HG03457 (cell line): Measurements from ENCODE around the gene BCL11B.

Source experiments
- ATAC-seq: cut with Tn5 transposase; IDR thresholded peaks from one replicate; pipeline ENCODE4 v1.9.1; 2021; ENCODE audit warnings: moderate number of reproducible peaks; ENCODE audit not compliant: unreplicated experiment

The BCL11B gene

GRCh38 chr14:99256483-99256874 lies 15.5 kb downstream of the BCL11B start:
- ATAC-seq: no peak

GRCh38 chr14:99255621-99256482 lies 16.1 kb downstream of the BCL11B start:
- ATAC-seq: no peak

DNA sequence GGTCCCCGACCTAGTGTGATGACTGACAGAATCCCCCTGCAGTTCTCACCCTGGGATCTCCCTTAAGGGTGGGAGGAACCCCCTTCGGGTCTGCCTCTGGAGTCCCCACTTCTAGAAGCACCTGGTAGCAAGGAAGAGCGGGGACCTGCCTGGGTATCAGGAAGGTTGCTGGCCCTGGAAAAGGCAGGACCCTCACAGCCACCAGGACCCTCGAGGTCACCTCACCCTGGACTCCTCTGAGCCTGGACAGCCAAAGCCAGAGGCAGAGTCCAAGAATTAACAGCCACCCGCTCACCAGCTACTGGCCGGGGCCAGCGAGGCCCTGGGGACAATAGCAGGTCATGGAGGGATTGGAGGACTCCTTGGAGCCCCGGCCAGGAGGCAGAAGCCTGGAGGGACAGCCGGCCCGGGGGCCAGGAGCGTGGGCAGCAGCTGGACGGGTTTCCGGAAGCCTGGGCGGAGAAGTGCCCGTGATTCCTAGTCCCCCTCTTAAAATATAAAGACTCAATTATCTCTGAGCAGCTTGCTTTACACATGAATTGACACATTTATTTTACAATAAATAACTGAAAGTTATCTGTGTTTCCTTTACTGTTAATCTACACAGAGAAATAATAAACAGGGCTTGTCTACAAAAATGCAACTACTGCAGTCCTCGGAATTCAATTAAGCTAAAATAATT lies 17.5 kb downstream of the BCL11B start:
- no peak for ATAC-seq

DNA sequence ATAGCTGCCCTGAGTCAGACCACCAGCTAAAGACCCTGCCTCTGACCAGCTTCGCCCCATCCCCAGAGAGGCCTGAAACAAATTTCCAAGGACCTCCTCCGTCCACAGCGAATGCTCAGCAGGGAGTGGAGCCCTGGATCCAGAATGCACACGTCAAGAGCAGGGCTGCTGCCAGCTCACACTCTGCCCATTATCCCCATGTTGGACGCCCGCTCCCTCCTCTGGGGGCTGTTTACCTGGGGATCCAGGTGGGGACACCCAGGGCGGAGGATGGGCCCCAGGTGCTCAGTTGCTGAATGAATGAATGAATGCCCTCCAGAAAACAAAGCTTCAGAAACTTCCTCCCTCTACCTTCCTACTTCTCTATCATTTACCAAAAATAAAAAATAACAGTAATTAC lies 18.1 kb downstream of the BCL11B start:
- ATAC-seq: no peak

DNA sequence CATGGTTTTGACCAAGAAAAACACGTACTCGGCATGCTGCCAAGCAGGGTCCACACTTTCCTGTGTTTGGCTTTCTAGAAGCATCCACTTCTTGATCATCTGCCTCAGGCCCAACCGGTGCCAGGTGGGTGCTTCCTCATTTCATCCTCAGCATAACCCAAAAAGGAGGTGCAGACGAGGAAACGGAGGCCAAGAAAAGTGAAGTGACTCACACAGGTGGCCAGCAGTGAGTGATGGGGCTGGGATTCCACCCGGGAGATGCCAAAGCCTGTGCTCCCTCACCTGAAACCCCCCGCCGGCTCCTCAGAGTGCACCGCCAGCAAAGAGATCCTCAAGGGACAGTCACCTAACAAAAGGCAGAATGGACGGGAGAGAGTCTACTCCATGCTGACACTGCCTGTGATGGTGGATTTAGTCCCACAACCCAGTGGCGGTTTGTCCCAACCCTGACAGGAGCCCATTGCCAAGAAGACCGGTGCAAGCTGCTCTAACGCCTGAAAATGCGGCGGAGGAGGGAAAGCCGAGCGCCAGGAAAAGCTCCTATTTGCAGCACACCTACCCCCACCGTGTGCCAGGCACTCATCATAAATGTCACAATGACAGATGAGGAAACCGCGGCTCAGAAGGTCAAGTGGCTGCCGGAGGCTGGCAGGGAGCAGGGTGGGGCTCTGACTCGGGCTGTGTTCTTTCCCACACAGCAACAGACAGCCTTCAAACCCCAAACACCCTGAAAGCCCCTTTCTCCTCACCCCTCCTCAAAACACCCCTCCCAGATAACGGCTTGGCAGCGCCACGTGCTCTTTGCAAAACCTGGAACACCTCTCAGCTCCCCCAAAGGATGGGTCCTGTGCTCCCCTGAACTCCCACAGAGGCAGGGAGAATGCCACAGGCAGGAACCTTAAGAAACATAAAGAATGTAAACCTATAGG lies 18.8 kb downstream of the BCL11B start:
- no peak for ATAC-seq

DNA sequence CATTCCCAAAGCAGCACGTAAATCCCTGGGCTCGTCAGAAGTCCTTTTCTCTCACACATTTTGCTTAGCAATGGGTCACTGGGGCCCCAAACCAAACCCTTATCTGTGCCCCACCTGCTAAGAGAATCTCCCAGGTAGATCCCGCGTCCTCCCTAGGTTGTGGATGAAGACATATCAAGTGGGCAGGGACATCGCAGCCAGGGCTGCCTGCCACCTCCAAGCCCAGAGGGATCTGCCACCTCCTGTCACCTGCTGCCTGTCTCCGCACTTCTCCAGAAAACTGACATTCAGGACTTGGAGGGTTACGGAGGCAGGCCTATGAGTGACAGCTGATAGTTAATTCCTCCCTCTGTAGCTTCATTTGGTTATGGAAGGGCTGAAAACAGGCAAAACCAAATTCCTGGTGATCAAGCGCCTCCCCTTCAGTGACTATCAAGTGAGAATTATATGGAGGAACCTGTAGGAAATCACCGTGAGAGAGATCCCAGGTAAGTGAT lies 19.5 kb downstream of the BCL11B start:
- ATAC-seq: no peak

DNA sequence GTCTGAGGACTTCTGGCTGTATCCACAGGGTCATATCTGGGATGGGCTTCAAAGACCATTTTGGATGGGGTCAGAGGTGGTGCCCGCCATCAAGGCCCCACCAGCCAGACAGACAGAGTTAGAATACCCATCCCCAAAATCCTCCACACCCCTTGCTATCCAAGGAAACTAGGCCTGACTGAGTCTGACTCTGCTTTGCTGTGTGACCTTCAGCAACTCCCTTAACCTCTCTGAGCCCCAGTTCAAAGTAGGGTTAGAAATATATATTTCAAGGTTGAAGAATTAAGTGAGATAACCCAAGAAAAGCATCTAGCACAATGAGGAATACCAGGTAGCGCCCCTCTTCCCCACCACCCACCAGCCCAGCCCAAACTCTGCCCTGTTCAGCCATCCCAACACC lies 20.3 kb downstream of the BCL11B start:
- no peak for ATAC-seq

DNA sequence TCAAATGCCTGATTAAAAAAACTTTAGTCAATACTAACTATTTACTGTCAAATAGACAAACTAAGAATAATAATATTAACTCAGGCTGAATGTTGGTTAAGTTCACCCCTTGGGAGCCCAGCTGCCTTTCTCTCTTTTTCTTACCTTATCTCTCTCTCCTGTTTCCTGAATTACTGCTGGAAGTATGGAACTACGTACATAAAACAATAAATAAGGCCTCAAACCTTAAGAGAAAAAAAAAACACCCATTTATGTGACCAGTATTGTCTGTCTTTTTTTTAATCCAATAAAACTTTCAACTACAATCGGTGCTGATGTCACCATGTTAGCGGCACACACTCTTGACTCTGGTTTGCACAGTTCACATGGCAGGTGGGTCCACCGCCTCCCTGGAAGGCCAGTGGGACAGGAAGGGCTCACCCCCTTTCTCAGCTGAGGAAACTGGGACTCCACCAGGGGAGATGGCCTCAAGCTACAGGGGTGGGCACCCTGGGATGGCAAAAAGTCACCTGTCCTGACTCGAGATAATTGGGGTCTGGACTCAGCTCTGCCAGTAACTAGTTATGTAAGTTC lies 21.3 kb downstream of the BCL11B start:
- ATAC-seq: no peak

GRCh38 chr14:99249389-99249788 lies 22.6 kb downstream of the BCL11B start:
- ATAC-seq: no peak

GRCh38 chr14:99248761-99249171 lies 23.2 kb downstream of the BCL11B start:
- no peak for ATAC-seq

GRCh38 chr14:99247772-99248171 lies 24.2 kb downstream of the BCL11B start:
- no peak for ATAC-seq

GRCh38 chr14:99247101-99247729 lies 24.8 kb downstream of the BCL11B start:
- no peak for ATAC-seq

DNA sequence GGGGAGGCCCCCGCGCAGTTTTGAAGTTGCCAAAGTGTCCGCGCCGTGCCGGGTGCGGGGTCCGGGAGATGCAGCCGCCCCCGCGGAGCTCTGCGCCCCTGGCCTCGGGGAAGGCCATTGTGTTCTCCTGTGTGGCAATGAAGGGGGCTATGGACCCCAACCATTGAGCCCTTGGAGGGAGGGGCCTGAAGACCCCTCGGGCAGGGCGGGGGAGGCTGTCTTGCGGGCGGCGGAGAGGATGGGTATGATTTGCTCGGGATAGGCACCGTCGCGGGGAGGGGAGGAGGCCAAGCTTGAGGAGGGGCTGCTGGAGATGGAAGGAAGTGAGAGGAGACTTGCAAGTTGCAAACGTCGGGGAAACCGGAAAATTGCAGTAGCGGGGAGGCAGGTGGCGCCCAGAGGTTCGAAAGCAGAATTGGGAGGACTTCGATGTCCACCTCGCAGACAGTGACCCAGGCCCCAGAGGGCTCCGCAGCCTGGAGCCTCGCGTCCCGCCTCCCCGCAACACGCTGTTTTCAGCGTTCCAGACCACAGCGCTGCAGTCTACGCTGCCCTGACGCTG lies 25.4 kb downstream of the BCL11B start:
- ATAC-seq: no peak

GRCh38 chr14:99245564-99246511 lies 26.2 kb downstream of the BCL11B start:
- ATAC-seq: no peak

GRCh38 chr14:99244941-99245563 lies 26.9 kb downstream of the BCL11B start:
- no peak for ATAC-seq

DNA sequence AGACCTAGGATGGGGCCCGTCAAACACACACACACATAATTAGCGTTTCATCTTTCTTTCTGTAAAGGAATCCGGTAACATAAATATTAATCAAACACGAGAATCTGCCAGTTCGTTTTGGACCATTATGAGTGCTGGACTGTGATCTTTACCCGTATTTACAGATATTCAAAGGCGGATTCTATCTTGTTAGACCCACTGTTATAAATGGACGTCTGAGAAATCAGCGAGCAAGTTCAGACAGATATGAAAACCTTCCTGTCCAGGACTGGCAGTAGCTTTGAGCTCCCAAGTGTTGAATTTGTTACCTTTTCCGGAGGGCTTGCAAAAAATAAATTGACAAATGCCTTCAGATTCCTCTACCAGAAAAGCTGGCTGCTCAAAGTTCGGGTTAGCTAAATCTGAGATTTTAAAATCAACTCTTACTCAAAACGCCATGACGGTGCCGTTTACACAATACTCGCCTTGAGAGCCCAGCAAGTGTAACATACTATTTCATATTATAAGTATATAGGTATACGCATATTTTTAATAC lies 27.6 kb downstream of the BCL11B start:
- no peak for ATAC-seq

DNA sequence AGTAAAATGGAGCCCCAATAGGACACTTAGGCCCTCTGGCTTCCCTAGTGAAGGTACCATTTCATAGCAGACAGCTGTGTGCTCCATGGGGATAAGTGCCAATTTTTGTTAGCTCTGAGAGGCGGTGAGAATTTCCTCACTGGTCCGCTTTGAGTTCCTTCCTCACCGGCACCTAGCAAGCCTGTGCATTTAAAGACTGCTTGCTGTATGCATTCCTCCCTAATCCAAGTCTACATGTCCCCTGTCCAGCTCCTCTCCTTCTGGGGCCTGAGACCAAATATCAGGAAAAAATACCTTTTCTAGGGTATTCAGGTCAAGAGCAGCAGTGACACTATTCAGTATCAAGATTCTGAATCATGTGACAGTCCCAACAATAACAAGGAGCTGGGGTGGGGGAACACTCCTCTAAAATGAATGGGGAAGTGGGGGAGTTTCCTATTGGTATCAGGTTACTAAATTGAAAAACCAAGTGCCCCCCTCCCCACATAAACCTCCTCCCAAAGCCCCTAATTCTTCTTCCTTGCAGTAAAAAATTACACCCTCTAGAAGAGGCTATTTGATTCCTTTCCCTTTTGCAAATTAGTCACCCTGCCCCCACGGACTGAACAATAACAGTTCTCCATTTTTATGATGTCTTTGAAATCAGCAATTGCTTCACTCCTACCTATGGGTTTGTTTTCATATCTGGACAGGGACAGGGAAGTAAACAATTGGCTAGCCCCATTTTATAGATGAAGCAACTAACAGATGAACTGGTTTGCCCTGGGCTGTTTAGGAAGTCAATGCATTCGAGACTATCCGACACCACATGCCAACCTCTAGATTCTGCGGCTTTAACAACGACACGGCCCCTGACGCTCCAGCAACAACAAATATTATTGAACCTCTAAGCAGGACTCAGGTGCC lies 28.9 kb downstream of the BCL11B start:
- ATAC-seq: no peak
